NCI-H2171 (cell line): Measurements from ENCODE around the gene PRDX3.
A peak's percentile ranks its signal among the peaks of the same experiment; 100 is the strongest.

Experiments used
- DNase-seq: peaks from one replicate; lab custom pipeline; 2025; lab: John Stamatoyannopoulos, UW

The PRDX3 gene

GRCh38 chr10:119178372-119179119 is at the start of gene PRDX3:
TSS of gene PRDX3 (minus strand) at chr10:119178812. CDS start at chr10:119178790, 22 bp downstream.
- DNase-seq: peak; percentile 85

- no peak for DNase-seq
Observed at GRCh38 chr10:119227825-119228224, 49.2 kb upstream of the PRDX3 start.

- DNase-seq: no peak
Observed at GRCh38 chr10:119225083-119225658, 46.6 kb upstream of the PRDX3 start.

- DNase-seq: no peak
Observed at GRCh38 chr10:119222966-119223386, 44.4 kb upstream of the PRDX3 start.

- no peak for DNase-seq
Observed at GRCh38 chr10:119222537-119222936, 43.9 kb upstream of the PRDX3 start.

- no peak for DNase-seq
Observed at GRCh38 chr10:119221666-119222065, 43.1 kb upstream of the PRDX3 start.

GRCh38 chr10:119221201-119221600 is 42.6 kb upstream of the PRDX3 start:
- no peak for DNase-seq

- no peak for DNase-seq
Observed at GRCh38 chr10:119219871-119220270, 41.3 kb upstream of the PRDX3 start.

GRCh38 chr10:119217991-119218490 is 39.4 kb upstream of the PRDX3 start:
- DNase-seq: no peak

GRCh38 chr10:119217401-119217800 is 38.8 kb upstream of the PRDX3 start:
- no peak for DNase-seq

GRCh38 chr10:119216127-119216526 is 37.5 kb upstream of the PRDX3 start:
- no peak for DNase-seq

- no peak for DNase-seq
Observed at GRCh38 chr10:119215371-119215770, 36.8 kb upstream of the PRDX3 start.

GRCh38 chr10:119211625-119212441 is 33.2 kb upstream of the PRDX3 start:
- no peak for DNase-seq

- no peak for DNase-seq
Observed at GRCh38 chr10:119211176-119211575, 32.6 kb upstream of the PRDX3 start.

- no peak for DNase-seq
Observed at GRCh38 chr10:119210633-119211032, 32.0 kb upstream of the PRDX3 start.

- no peak for DNase-seq
Observed at GRCh38 chr10:119209736-119210355, 31.2 kb upstream of the PRDX3 start.

- DNase-seq: peak; percentile 20
Observed at GRCh38 chr10:119209035-119209735, 30.6 kb upstream of the PRDX3 start.

- DNase-seq: no peak
Observed at GRCh38 chr10:119208553-119208940, 29.9 kb upstream of the PRDX3 start.

GRCh38 chr10:119207713-119208552 is 29.3 kb upstream of the PRDX3 start:
- peak; percentile 9 for DNase-seq

GRCh38 chr10:119207366-119207666 is 28.7 kb upstream of the PRDX3 start, which contains the start of gene GRK5:
TSS of gene GRK5 (plus strand) at chr10:119207571. CDS start at chr10:119207918, 347 bp downstream.
- DNase-seq: peak; percentile 87
